HL-60 (cell line): ENCODE results near the gene FAM107B.

ENCODE experiments used
- POLR2AphosphoS5 ChIP-seq: IDR thresholded peaks from 2 replicates; pipeline ENCODE4 v1.6.1; 2012; ENCODE audit warnings: low read depth
- SPI1 ChIP-seq: IDR thresholded peaks from 2 replicates; pipeline ENCODE4 v1.6.1; 2012; ENCODE audit warnings: low read depth, mild to moderate bottlenecking, borderline replicate concordance
- TF ChIP-seq, protein P1 (sequence below): IDR thresholded peaks from one replicate; pipeline ENCODE4 v1.5.1; 2011; ENCODE audit warnings: low read length, control low read depth, inconsistent platforms; ENCODE audit not compliant: insufficient read depth
- TF ChIP-seq, protein P2 (sequence below): IDR thresholded peaks from 2 replicates; pipeline ENCODE4 v1.6.1; 2012; ENCODE audit warnings: low read depth; ENCODE audit not compliant: insufficient replicate concordance

DNA sequence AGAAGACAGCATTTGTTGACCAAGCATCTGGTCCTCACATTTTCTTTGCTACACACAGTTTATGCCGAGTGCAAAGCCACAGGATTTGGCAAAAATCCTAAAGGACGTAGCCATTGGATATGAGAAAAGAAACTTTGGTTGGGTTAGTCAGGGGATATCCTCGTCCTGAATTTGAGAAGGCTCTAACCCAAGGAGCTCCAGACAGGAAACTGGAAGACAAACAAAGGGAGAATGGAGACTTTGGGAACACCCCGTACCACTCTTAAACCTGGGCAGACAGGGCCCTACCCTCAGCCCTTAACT is 297.3 kb downstream of the FAM107B start:
- TF ChIP-seq, protein P1, sequence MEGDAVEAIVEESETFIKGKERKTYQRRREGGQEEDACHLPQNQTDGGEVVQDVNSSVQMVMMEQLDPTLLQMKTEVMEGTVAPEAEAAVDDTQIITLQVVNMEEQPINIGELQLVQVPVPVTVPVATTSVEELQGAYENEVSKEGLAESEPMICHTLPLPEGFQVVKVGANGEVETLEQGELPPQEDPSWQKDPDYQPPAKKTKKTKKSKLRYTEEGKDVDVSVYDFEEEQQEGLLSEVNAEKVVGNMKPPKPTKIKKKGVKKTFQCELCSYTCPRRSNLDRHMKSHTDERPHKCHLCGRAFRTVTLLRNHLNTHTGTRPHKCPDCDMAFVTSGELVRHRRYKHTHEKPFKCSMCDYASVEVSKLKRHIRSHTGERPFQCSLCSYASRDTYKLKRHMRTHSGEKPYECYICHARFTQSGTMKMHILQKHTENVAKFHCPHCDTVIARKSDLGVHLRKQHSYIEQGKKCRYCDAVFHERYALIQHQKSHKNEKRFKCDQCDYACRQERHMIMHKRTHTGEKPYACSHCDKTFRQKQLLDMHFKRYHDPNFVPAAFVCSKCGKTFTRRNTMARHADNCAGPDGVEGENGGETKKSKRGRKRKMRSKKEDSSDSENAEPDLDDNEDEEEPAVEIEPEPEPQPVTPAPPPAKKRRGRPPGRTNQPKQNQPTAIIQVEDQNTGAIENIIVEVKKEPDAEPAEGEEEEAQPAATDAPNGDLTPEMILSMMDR = no peak
- TF ChIP-seq SPI1 (no peak), POLR2AphosphoS5 (no peak)
- TF ChIP-seq, protein P2, sequence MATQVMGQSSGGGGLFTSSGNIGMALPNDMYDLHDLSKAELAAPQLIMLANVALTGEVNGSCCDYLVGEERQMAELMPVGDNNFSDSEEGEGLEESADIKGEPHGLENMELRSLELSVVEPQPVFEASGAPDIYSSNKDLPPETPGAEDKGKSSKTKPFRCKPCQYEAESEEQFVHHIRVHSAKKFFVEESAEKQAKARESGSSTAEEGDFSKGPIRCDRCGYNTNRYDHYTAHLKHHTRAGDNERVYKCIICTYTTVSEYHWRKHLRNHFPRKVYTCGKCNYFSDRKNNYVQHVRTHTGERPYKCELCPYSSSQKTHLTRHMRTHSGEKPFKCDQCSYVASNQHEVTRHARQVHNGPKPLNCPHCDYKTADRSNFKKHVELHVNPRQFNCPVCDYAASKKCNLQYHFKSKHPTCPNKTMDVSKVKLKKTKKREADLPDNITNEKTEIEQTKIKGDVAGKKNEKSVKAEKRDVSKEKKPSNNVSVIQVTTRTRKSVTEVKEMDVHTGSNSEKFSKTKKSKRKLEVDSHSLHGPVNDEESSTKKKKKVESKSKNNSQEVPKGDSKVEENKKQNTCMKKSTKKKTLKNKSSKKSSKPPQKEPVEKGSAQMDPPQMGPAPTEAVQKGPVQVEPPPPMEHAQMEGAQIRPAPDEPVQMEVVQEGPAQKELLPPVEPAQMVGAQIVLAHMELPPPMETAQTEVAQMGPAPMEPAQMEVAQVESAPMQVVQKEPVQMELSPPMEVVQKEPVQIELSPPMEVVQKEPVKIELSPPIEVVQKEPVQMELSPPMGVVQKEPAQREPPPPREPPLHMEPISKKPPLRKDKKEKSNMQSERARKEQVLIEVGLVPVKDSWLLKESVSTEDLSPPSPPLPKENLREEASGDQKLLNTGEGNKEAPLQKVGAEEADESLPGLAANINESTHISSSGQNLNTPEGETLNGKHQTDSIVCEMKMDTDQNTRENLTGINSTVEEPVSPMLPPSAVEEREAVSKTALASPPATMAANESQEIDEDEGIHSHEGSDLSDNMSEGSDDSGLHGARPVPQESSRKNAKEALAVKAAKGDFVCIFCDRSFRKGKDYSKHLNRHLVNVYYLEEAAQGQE = no peak
